NCI-H1417 (cell line): ENCODE results near the gene ABRACL.
"Not testable (repeated sequence)": the region's sequence is repeated elsewhere in the genome, so short reads cannot be mapped to it uniquely, and the experiment has no call there.

Experiments used
- DNase-seq, 3 experiments: peaks; one replicate each; lab custom pipeline; 2025; lab: John Stamatoyannopoulos, UW

The ABRACL gene

GRCh38 chr6:139011980-139012379, 16.6 kb upstream of the ABRACL start:
- DNase-seq = no peak

- no peak for DNase-seq
Observed at GRCh38 chr6:139013185-139013800, 15.3 kb upstream of the ABRACL start.

- DNase-seq = peak in 1 of 3 experiments; percentile 18
Observed at GRCh38 chr6:139014945-139015344, 13.6 kb upstream of the ABRACL start.

DNA sequence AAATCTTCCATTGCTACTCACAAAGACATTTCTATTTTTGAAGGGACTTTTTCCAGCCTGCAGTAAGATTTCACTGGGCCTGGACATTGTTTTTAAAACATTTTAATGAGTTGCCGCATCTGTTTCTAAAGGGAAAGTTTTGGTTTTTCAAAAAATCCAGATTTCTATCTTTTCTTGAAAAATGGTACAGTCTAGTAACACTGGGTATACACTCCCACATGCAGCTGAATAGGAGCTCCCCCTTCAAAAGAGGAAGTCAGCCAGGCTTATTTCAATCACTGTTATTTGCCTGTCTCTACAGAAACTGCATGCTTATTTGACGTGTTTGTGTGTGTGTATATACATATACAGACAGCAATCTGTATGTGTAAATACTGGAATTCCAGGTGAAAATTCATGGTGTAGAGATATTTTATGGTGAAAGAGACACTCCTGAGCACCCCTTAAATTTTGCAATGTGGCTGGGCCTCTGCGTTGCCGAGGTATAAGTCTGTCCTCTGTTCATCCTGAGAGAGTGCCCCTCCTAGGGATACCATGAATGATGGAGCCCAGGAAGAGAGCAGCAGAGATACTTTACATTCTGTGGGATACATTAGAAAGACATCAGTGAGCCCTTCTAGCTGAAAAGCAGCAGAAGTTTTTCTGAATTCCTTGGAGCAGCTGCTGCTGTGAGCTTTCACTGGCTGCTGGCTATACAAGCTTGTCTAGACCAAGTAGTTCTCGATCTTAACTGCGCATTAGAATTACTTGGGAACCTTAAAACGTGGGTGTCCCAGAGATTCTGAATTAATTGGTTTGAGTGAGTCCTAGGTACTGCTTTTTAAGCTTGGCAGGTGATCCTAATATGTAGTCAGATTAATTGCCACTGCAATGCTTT, 12.0 kb upstream of the ABRACL start:
- DNase-seq = peak in 2 of 3 experiments; percentile 46 to 53

- DNase-seq = peak in 1 of 3 experiments; percentile 63
Observed at GRCh38 chr6:139017227-139017626, 11.3 kb upstream of the ABRACL start.

GRCh38 chr6:139019722-139020121, 8.8 kb upstream of the ABRACL start:
- no peak for DNase-seq

DNA sequence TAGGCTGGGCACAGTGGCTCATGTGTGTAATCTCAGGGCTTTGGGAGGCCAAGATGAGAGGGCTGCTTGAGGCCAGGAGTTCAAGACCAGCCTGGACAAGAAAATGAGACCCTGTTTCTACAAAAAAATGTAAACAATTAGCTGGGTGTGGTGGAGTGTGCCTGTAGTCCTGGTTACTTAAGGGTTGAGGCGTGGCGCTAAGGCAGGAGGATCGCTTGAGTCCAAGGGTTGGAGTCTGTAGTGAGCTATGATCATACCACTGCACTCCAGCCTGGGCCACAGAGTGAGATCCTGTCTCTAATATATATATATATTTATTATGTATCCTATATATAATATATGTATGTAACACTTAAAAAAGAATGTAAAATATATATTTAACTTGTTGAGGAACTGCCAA, 7.9 kb upstream of the ABRACL start:
- no peak for DNase-seq

DNA sequence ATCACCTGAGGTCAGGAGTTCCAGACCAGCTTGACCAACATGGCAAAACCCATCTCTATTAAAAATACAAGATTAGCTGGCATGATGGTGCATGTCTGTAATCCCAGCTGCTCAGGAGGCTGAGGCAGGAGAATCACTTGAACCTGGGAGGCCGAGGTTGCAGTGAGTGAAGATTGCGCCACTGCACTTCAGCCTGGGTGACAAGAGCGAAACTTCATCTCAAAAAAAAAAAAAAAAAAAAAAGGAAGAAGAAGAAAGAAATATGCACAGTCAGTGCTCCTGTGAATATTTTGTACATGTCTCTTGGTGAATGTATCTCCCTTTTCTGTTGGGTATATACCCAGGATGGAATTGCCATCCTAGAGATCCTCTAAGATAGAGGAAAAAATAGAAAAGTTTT, 3.1 kb upstream of the ABRACL start:
- not testable (repeated sequence) for DNase-seq

DNA sequence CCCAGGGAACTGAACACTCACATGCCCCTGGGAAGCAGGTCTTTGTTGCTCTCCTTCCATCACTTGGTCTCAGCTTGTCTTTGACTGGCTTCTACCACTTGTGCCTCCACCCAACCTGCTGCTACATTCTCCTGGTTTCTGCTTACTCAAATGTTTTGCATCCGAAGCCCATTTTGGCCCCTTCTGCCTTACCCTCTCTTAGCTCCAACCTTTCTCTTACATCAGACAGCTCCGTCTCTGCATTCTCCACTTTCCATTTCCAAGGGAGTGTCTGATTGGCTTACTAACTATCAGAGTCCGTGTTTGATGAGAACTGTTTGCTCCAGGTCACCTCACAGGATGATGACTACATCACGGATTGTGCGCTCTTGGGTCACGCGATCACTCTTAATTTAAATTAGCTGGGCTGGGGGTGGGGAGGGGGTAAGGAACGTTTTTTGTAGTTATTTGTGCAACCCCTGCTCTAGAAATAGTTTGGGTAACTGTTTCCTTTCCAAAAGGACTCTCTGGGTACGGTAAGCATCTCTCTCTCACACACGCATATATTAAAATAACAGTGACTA, 844 bp upstream of the ABRACL start:
- peak; percentile 72 to 94 (median 82) for DNase-seq

- DNase-seq = peak in 1 of 3 experiments; percentile 83
Observed at GRCh38 chr6:139028215-139028657, 309 bp upstream of the ABRACL start.

DNA sequence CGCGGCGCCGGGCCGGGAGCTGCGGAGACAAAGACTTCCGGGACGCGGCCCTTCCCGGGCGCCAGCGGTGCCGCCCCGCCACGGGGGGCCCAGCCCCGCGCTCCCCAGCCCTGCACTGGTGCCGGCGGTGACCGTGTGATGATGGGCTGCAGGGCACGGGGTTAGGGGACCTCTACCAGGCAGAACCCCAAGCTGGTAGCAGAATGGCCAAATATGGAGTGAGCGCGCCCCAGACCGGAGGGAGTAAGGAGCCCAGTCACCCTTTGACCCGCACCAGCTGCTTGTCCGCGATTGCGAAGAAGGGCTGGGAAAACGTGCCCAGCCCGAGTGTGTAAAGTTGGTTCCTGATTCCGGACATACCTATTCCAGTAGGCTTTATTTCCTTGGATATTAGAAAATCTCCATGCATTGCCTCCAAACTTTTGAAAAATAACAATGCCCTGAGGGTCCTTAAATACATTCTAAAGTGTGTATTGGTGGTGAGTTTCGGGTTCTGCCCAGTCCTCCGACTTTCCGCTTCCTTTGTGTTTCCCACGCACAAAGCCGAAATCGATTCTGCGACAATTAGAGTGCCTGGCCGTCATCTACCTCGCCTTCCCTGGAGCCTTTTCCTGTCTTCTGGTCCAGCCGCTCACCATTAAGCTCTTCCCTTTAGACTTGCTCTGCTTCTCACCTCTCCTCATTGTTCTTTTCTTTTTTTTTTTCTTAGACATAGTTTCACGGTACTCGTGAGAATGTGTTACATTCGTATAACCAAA, 1.1 kb downstream of the ABRACL start:
- peak; percentile 31 to 91 (median 91) for DNase-seq

GRCh38 chr6:139030228-139030963, 1.9 kb downstream of the ABRACL start:
- DNase-seq = peak in 2 of 3 experiments; percentile 60 to 89

- DNase-seq = no peak
Observed at GRCh38 chr6:139037490-139037889, 8.9 kb downstream of the ABRACL start.

GRCh38 chr6:139044250-139044649, 15.7 kb downstream of the ABRACL start:
- DNase-seq = no peak

GRCh38 chr6:139047677-139048076, 19.1 kb downstream of the ABRACL start:
- no peak for DNase-seq

DNA sequence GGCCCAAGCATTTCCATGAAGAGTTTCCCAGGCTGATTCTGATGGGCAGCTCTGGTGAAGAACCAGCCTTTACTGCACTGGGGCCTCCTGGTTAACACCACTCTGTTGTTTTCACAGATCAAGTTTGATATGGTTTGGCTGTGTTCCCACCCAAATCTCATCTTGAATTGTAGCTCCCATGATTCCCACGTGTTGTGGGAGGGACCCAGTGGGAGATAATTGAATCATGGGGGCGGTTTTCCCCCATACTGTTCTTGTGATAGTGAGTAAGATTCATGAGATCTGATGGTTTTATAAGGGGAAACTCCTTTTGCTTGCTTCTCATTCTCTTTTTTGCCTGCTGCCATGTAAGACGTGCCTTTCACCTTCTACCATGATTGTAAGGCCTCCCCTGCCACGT, 20.4 kb downstream of the ABRACL start:
- DNase-seq = not testable (repeated sequence)

GRCh38 chr6:139050131-139050769, 21.7 kb downstream of the ABRACL start:
- DNase-seq = not testable (repeated sequence)

DNA sequence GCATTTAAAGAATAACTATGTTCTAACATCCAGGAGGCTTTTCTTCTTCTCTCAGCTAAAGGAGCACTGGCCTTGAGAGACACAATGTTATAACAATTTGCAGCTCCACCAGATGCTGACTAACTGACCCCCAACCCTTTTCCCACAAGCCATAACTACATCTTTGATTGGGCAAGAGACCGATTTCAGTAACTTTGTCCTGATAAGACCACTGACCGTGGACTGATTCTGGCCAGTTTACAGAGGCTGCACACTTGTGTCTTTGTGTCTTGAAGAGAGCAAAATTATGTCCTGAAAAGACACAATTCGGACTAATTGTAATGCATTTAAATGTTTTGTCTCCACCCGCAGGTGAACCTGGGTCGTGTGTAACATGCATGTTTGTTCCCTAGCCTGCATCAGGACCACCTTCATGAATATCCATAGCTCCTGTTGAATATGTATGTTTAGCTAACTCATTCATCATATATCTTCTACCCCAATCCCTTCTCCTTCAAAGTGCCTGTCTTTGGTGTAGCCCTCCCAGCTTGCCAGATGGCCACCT, 22.3 kb downstream of the ABRACL start:
- DNase-seq = no peak

DNA sequence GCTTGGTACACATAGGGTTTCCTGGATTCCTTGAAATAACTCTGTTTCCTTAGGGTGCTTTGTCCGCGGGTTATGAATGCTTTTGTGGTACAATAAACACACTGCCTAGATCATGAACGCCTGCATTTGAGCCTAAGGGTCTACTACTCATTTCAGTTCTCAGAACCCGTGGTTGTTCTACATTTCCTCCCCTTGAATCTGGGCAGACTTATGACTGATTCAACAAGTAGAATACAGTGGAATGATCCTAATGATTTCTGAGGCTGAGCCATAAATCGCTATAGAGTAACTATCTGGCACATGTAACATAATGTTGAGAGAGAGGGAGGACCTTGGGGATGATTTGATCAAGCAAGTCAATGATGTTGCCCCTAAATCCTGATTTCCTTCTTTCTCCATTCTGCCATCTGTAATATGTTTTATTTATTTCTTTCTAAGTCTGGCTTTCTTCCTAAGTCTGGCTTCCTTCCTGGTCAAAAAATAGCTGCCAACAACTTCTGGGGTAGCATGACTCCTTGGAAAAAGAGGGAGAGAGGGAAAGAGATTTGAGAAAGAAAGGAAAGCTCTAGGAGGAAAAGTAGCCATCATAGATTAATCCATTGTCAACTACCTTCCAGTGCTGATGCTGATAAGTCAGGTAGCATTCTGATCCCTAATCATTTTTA, 23.0 kb downstream of the ABRACL start:
- DNase-seq = no peak

DNA sequence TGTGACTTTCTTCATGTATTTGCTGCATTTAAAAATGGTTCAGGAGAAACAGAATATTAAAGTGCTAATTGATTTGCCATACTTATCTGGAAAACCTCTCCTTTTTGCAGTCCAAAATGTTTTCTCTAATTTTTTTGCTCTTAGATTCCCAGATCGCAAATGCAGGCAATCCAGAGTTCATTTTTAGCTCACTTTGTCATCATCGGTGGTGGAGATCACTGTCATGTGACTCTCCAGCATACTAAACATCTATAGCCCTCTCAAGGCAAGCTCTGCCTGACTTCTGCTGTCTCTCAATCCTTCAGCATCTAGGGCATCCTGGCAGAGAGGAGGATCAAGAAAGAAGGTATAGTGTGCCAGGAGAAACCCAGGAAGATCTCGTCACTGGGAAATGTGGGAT, 24.8 kb downstream of the ABRACL start:
- no peak for DNase-seq
